ENCODE measurements around the gene HS1BP3. TPM values are rescaled to one million over a fixed set of nuclear protein-coding genes. Genes with fewer than 3 reads are reported as not detected.

The HS1BP3 gene
- polyA plus RNA-seq, 10 donors, result 6.5 to 10.1 (median 8.6) TPM

DNA sequence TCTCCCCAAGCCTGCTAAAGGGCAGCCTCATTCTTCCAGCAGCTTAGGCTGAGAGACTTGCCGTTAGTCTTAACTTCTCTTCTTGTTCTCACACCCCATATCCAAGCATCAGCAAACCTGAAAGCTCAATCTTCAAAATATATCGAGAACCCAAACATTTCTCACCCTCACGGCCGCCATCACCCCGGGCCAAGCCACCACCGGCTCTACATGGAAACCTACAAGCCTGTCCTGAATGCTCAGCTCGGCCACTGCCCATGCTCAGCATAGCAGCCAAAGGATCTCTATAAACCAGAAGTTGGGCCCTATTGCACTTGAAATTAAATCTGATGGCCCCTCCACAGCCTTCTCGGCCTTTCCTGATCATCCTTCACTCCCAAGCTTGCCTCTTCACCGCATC is 2.1 kb downstream of the HS1BP3 start:
- no peak for DNase-seq

DNA sequence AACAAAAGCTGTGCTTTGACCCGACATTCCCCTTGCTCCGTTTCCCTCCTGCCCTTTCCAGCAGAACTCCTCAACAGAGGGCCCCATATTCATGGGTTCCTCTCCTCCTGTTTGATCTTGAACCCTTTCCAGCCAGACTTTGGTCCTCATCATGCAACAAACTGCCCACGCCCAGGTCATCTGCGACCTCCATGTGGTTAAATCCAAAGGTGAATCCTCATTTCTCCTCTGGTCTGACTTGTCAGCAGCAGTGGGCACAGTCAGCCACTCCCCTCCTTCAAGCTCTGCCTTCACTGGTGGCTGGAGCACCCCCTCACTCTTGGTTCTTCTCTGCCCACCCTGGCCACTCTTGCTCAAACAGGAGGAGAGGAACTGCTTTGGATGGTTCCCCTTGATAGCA is 2.7 kb downstream of the HS1BP3 start:
- no peak for DNase-seq

- no peak for DNase-seq
Measured at GRCh38 chr2:20647738-20648137, 3.2 kb downstream of the HS1BP3 start.

GRCh38 chr2:20647211-20647610 is 3.7 kb downstream of the HS1BP3 start:
- DNase-seq, result no peak

GRCh38 chr2:20646446-20646845 is 4.5 kb downstream of the HS1BP3 start:
- no peak for DNase-seq

DNA sequence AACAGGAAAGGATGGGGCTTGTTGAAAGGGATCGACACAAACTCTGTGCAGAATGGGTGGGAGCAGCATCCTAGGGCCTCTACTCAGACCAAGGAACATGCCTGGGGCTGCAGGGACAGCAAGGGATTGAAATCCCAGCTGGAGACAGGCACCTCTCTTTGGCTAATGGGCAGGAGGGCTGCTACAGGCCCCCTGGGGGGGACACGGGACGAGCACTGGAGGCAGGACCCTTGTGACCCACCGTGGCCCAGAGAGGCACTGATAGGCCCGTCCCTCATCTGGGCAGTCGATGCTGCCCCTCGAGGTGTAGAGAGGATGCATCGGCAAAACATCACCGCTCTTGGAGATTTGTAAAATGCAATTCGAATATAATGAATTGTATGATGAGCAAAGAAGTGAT is 5.1 kb downstream of the HS1BP3 start:
- DNase-seq, result no peak

GRCh38 chr2:20645301-20645701 is 5.6 kb downstream of the HS1BP3 start:
- DNase-seq, result no peak

GRCh38 chr2:20643826-20644225 is 7.1 kb downstream of the HS1BP3 start:
- DNase-seq, result no peak

DNA sequence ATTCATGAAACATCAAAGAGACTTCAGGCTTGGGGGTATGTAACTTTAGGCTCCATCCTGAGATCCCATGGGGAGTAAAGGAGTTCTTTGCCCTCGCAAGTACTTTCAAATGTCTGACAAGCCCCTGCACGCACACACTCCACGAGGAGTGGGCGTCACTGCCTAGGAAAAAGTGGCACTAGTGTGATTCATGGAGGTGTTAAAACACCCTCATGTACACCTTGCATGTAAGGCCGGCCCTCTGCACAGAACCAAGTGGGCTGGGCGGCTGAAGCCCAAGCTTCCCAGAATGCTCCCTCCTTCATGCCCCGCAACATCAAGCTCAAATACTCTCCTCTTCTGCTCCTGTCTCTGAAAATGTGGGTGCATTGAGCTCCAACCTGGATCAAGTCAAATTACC is 7.8 kb downstream of the HS1BP3 start:
- DNase-seq, result no peak

DNA sequence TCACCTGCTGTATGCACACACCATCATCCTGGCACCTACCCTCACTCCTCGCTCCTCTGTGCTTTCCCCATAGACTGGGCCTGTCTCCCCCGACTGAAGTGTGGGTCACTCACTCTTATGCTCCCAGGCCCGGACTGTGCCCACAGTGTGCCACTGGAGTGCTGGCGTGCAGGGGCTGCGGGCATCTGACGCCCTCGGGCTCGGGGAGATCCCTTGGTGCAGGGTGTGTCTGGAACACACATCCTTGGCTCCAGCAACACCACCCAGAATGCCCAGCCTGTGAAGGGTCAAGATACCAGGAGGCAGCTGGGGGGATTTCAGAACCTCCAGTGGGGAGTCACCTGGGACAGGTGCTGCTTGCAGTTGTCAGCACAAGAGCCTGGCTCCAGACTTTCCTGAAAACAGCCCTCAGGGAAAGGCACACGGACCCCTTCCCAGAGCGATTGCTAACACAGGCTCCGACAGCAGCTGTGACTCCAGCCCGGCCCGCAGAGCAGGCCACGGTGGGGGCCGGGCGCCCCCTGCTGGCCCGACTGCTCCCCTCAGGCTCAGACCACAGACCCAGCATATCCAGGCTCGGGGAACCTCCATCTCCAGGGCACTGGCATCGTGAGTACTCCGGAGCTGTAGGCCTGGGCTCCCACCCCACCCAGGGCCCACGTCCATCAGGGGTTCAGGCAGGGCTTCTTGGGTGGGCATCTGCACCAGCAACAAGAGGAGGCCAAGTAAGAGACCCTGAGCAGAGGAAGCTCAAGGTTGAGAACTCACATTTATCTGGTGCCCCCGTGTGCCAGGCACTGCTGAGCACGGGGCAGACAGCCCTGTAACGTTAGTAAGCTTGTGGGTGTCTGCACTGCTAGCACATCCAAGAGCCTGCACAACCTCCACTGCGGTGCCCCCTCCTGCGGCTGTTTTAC is 8.6 kb downstream of the HS1BP3 start:
- peak; percentile 47 to 84 (median 81) for DNase-seq

DNA sequence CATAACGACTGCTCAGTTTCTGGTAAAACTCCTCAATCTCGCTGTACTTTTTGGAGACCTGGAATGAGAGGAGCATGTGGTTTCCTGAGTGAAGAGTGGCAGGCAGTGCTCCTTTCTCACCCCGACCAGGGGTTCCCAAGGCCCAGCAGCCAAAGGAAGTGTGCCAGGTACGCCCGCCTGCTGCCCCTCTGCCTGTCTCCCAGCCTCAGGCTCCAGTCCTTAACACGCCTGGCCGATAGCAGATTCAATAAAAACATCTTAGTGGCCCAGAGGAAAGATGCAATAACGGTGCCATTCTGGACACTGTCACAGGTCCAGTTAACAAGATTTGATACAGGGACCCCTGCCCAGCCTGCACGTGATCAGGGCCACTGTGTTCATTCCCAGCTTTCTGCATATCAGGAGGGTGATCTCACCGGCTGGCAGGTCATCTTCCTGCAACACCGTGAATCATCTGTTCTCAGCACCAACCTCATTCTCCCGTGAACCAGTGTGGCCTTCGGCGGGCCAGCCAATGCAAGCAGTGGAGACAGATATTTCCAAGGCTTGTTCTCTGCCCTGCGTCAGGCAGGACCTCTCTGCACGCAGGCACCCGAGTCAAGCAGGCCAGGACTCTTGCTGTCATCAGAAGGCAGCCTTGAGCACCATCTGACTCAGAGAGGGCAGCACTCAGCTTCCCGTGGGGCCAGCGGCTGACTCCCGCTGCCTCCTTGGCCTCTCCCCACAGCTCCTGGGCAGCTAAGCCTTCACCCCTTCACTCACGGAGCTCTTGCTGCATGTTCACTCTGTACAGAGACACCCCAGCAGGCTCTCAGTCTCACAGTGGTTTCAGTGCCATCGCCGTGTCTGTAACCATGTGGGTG is 9.5 kb downstream of the HS1BP3 start:
- no peak for DNase-seq

- no peak for DNase-seq
Measured at GRCh38 chr2:20640411-20641122, 10.3 kb downstream of the HS1BP3 start.

GRCh38 chr2:20638646-20639430 is 12.1 kb downstream of the HS1BP3 start:
- no peak for DNase-seq

- no peak for DNase-seq
Measured at GRCh38 chr2:20638014-20638413, 12.9 kb downstream of the HS1BP3 start.

- DNase-seq, result no peak
Measured at GRCh38 chr2:20637147-20637546, 13.8 kb downstream of the HS1BP3 start.

DNA sequence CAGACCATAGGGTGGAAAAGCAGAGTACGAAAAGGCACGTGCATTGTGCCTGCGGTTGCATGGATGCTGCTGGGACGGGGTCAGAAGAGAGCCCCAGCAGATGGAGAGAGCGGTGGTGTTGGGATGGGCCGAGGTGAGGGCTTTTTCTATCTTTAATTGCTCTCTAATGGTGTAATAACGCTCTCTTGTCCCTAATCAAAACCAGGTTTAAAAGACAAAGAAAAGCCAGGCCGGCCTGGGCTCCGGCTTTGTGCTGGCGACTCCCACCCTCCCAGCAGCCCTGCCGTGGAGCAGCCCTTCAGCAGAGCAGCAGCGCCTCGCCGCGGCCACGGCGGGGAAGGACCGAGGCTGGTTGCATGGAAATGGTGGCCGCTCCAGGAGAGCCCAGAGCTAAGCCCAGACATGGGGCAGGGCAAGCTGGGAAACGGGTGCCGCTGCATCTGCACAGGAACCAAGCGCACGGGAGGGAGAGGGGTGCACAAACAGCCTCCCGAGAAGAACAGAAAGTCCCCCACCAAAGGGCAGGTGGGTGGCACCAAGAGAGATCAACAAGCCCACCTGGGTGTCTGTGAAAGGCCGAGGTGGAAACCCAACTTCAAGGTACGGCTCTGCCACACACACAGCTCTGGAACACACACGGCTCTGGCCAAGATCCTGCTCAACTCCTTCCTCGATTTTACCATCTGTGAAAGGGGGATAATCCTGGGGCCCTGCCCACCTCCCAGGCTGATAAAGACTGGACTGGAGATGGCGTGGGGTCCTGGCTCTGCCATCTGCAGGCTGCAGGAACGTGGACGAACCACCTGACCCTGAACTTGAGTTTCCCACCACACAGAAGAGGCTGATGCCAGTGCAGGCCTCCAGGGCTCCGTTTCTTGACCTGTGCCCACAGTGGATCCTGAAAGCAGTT is 15.0 kb downstream of the HS1BP3 start:
- peak; percentile 78 to 94 (median 90) for DNase-seq

DNA sequence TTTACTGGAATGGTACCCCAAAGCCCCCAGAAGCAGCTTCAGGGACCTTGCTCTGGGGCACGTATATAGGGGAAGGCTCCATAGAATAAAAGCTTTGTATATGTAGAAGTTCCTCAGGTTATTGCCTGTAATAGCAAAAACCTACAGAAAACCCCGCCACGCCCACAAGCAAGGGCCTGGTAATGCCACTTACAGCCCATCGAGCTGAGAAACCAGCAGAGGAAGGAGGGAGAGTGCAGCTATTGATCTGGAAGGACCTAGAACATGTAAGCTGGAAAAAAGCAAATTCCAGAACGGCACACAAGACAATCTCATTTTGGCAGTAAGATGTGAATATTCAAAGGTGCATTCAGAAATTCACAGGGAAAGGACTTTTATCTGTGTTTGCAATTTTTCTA is 15.8 kb downstream of the HS1BP3 start:
- DNase-seq, result no peak

DNA sequence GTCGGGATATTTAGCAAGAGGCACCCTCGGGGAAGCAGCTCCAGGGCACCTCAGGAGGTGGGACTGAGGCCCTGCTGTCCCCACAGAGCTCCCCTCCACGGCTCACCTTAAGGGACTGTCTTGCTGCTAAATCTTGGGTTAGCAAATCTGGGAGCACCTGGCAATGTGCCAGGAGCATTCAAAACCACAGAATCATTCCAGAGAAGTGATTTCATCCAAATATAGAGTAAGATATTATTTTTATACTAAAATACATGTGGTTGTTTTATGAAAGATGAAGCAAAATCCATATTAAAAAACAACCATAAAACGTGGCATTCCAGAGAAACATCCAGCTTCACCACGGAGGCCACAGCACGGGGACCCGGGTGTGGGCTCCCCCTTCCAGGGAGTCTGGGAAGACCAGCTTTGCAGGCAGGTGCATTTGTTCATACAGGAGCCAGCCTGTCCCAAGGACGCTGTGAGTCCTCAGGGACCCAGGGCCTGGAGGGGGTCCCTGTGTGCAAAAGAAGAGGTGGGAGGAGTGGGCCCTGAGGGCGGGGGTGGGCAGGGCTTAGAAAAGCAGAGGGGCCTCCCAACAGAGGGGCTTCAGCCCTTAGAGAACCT is 16.3 kb downstream of the HS1BP3 start:
- peak in 1 of 3 donors; percentile 68 for DNase-seq

DNA sequence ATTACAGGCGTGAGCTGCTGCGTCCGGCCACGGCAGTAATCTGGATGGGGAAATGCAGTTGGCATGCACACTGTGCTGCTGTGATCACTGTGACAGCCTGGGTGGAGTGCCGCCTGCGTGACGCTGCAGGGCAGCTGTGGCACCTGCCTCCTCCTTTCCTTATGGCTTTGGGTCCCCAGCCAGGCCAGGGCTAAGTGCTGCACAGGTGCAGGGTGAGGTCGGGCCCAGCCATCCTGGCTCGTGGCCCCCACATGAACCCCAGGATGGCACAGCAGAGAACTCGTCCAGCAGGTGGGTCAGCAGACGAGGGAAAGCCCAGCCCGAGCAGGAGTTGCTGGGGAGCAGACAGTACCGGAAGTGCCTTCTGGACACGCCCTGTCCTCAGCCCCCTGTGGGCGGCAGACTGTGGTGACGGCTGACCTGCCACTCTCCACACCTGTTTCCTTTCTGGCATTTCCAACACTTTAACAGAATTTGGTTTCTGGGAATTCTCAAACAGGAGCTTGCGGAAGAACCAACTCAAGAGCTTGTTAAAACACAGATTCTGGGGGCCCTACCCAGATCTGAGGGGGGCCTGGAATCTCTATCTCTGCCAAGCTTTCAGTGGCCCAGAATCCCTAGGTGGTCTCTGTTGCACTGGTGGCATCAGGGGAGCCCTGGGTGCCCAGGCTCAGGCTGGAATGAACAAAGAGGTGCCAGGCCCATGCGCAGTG is 16.9 kb downstream of the HS1BP3 start:
- peak in 1 of 3 donors; percentile 65 for DNase-seq
